ENCODE results near the gene XYLT1.

- TF ChIP-seq POLR2A (IDR thresholded peaks at IDR 0.05; ENCODE audit: low read depth, low read length) (no peak), POLR2AphosphoS5 (IDR thresholded peaks at IDR 0.05; ENCODE audit: low read depth, low read length) (no peak)
Measured at GRCh38 chr16:17117906-17118577, 352.7 kb downstream of the XYLT1 start.
